CD14-positive monocyte (primary cell): ENCODE data around the gene CASR. TPM values are rescaled to one million over a fixed set of nuclear protein-coding genes. Genes with fewer than 3 reads are reported as not detected.

Experiments used
- DNase-seq, 3 donors: peaks; one replicate each; pipeline ENCODE4 v3.0.0-alpha.2; 2011 to 2022
- H2AFZ ChIP-seq: 2 replicates; pipeline ENCODE4 v1.6.0; 2012; ENCODE audit warnings: mild to moderate bottlenecking, low read depth, low read length, inconsistent platforms; ENCODE audit not compliant: insufficient read depth, poor library complexity, severe bottlenecking
- H3K27ac ChIP-seq, 2 donors: 1 replicate in 1 of 2; 2 replicates in 1 of 2; pipeline ENCODE4 v1.5.1; 2012 to 2013; ENCODE audit warnings: low read length in 2 of 2, control low read depth in 1 of 2, inconsistent platforms in 1 of 2, low read depth in 1 of 2, mild to moderate bottlenecking in 1 of 2
- H3K27me3 ChIP-seq, 2 donors: one replicate each; pipeline versions ENCODE4 v1.6.0 to v1.6.1; 2011 to 2013; ENCODE audit warnings: low read length in 2 of 2; ENCODE audit not compliant: control insufficient read depth in 2 of 2, insufficient read depth in 2 of 2
- H3K36me3 ChIP-seq, 2 donors: replicated peaks in 1 of 2; 1 replicate in 1 of 2; 2 replicates in 1 of 2; pipeline versions ENCODE4 v1.5.1 to v1.6.1; 2012 to 2013; ENCODE audit warnings: low read length in 2 of 2, control low read depth in 1 of 2, inconsistent platforms in 1 of 2, mild to moderate bottlenecking in 1 of 2; ENCODE audit not compliant: insufficient read depth in 2 of 2, control insufficient read depth in 1 of 2
- H3K4me1 ChIP-seq, 2 donors: 1 replicate in 1 of 2; 2 replicates in 1 of 2; pipeline versions ENCODE4 v1.5.1 to v1.6.1; 2012 to 2013; ENCODE audit warnings: low read length in 2 of 2, control low read depth in 1 of 2, inconsistent platforms in 1 of 2, mild to moderate bottlenecking in 1 of 2, moderate library complexity in 1 of 2; ENCODE audit not compliant: insufficient read depth in 2 of 2, control insufficient read depth in 1 of 2
- H3K4me2 ChIP-seq: replicated peaks from 2 replicates; pipeline ENCODE3; 2012; ENCODE audit warnings: low read length, moderate library complexity, mild to moderate bottlenecking; ENCODE audit not compliant: poor library complexity, severe bottlenecking; ENCODE audit errors: extremely low read depth
- H3K4me3 ChIP-seq, 3 experiments: fragments of 200-600 bp in 1 of 3; sonication (generic) in 1 of 3; replicated peaks in 1 of 3; 1 replicate in 2 of 3; 2 replicates in 1 of 3; pipeline ENCODE4 v1.5.1; 2011 to 2013; ENCODE audit warnings: low read length in 3 of 3, mild to moderate bottlenecking in 3 of 3, control low read depth in 2 of 3, low read depth in 2 of 3, inconsistent platforms in 1 of 3, moderate library complexity in 1 of 3
- H3K79me2 ChIP-seq: 2 replicates; pipeline ENCODE4 v1.6.0; 2012; ENCODE audit warnings: mild to moderate bottlenecking, control low read depth, inconsistent platforms, low read length, moderate library complexity; ENCODE audit not compliant: insufficient read depth
- H3K9ac ChIP-seq: 2 replicates; pipeline ENCODE4 v1.6.0; 2017; ENCODE audit warnings: low read length, mild to moderate bottlenecking; ENCODE audit not compliant: insufficient read depth, poor library complexity, severe bottlenecking
- H3K9me3 ChIP-seq, 2 donors: replicated peaks in 1 of 2; 1 replicate in 1 of 2; 2 replicates in 1 of 2; pipeline versions ENCODE4 v1.5.1 to v1.6.1; 2012 to 2013; ENCODE audit warnings: low read length in 2 of 2, control low read depth in 1 of 2; ENCODE audit not compliant: control insufficient read depth in 1 of 2, insufficient read depth in 1 of 2
- H4K20me1 ChIP-seq: 2 replicates; pipeline ENCODE4 v1.6.0; 2012; ENCODE audit warnings: mild to moderate bottlenecking, low read length, control low read depth, moderate library complexity; ENCODE audit not compliant: insufficient read depth
- H3K27ac Mint-ChIP-seq, 7 donors: one replicate each; pipeline ENCODE4 v1.8.0; 2020; ENCODE audit warnings: mild to moderate bottlenecking in 7 of 7, mixed read lengths in 7 of 7, moderate library complexity in 6 of 7, inconsistent platforms in 2 of 7
- H3K27me3 Mint-ChIP-seq, 3 donors: one replicate each; pipeline ENCODE4 v1.8.0; 2021 to 2022; ENCODE audit warnings: low read depth in 3 of 3, mild to moderate bottlenecking in 3 of 3, mixed read lengths in 3 of 3, moderate library complexity in 3 of 3, inconsistent platforms in 1 of 3
- H3K36me3 Mint-ChIP-seq, 2 donors: one replicate each; pipeline ENCODE4 v1.8.0; 2020; ENCODE audit warnings: mixed read lengths in 2 of 2, inconsistent platforms in 1 of 2, mild to moderate bottlenecking in 1 of 2
- H3K4me1 Mint-ChIP-seq: one replicate; pipeline ENCODE4 v1.8.0; 2020; ENCODE audit warnings: mild to moderate bottlenecking, mixed read lengths
- H3K4me3 Mint-ChIP-seq, 2 donors: one replicate each; pipeline ENCODE4 v1.8.0; 2020; ENCODE audit warnings: mild to moderate bottlenecking in 2 of 2, mixed read lengths in 2 of 2, moderate library complexity in 1 of 2
- H3K9me3 Mint-ChIP-seq, 7 donors: one replicate each; pipeline ENCODE4 v1.8.0; 2020 to 2022; ENCODE audit warnings: mixed read lengths in 7 of 7, mild to moderate bottlenecking in 6 of 7, moderate library complexity in 6 of 7, inconsistent platforms in 2 of 7
- WGBS: methylation state at CpG from one replicate; pipeline ENCODE4 v1.1.5; 2013; ENCODE audit warnings: missing lambda C conversion rate; ENCODE audit not compliant: insufficient coverage; 5-methylcytosine and 5-hydroxymethylcytosine counted together
- intact Hi-C, 2 donors: fragments of 100-400 bp; cut with micrococcal nuclease; formaldehyde crosslinking; loops; one replicate each; pipeline versions ENCODE4 v1.15.0 to v1.15.1; 2023
- polyA plus RNA-seq, 3 donors: library from polyadenylated mRNA; depleted of rRNA in 1 of 3; unstranded in 2 of 3; stranded (reverse) in 1 of 3; fragments of 300-500 nt in 2 of 3; fragments of >200 nt in 1 of 3; fragmentation: Illumina TruSeq in 2 of 3; gene quantifications; 1 replicate in 2 of 3; 2 replicates in 1 of 3; pipeline ENCODE4 v1.2.3, GENCODE V29; 2012 to 2021
- TF ChIP-seq, protein P1 (sequence below): fragments of 200-600 bp; IDR thresholded peaks from one replicate; pipeline ENCODE4 v1.8.0; 2022; ENCODE audit warnings: antibody characterized with exemption, mild to moderate bottlenecking

The CASR gene
- polyA plus RNA-seq, 3 donors = 0.01 TPM; not detected in 2

GRCh38 chr3:122214711-122215110 is 31.2 kb downstream of the CASR start:
- Histone ChIP-seq H3K4me3 (no peak overlapping the region), H3K4me2 (no peak overlapping the region), H2AFZ (no peak overlapping the region), H3K79me2 (no peaks in the 10 kb centered on the region), H3K27me3 (no peaks in the 10 kb centered on the region), H3K36me3 (no peaks in the 10 kb centered on the region), H4K20me1 (no peaks in the 10 kb centered on the region), H3K27ac (no peak overlapping the region), H3K9me3 (no peaks in the 10 kb centered on the region), H3K9ac (no peak overlapping the region), H3K4me1 (no peaks in the 10 kb centered on the region)
- Mint-ChIP-seq H3K4me1 (peaks cover 2% of the 10 kb centered on the region), H3K9me3 (no peaks in the 10 kb centered on the region), H3K27ac (no peak overlapping the region), H3K4me3 (no peak overlapping the region), H3K27me3 (peaks cover 0 to 1% (median 0%) of the 10 kb centered on the region in 3 donors), H3K36me3 (no peaks in the 10 kb centered on the region)
- intact Hi-C loops = no loop called here
- 98% methylated on average over 4 of the region's 4 CpGs for WGBS
- no peak for DNase-seq
- TF ChIP-seq, protein P1, sequence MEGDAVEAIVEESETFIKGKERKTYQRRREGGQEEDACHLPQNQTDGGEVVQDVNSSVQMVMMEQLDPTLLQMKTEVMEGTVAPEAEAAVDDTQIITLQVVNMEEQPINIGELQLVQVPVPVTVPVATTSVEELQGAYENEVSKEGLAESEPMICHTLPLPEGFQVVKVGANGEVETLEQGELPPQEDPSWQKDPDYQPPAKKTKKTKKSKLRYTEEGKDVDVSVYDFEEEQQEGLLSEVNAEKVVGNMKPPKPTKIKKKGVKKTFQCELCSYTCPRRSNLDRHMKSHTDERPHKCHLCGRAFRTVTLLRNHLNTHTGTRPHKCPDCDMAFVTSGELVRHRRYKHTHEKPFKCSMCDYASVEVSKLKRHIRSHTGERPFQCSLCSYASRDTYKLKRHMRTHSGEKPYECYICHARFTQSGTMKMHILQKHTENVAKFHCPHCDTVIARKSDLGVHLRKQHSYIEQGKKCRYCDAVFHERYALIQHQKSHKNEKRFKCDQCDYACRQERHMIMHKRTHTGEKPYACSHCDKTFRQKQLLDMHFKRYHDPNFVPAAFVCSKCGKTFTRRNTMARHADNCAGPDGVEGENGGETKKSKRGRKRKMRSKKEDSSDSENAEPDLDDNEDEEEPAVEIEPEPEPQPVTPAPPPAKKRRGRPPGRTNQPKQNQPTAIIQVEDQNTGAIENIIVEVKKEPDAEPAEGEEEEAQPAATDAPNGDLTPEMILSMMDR = no peak

DNA sequence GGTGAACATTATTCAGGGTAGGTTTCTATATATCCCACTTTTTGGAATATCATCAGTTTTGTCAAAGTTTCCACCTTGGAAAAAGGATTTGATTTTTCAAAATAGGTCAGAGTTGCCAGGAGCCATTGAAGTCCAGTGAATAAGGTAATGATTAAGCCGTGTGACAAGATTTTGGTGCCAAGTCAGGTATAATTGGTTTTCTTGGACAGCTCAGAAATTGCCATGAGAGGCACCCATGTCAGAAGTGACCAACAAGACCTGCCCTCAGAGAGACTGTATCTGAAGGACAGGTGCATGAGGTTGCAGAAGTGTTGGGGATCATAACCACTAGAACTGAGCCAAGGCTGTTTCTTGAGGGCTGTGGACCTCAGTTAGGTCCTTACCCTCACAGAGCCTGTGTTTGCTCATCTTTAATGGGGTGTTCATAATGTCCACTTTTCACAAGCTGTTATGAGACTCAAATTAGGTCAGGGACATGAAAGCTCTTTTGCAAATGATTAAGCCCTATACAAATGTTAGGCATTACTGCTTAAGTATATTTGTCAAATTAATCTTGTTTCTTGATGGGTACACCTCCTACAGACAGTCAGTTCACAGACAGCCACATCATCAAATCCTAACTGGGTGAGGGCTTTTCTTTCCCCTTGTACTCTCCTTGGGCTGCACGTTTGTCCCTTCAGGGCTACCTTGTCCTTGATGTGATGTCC is 32.3 kb downstream of the CASR start:
- peaks cover 0 to 1% (median 0%) of the 10 kb centered on the region in 3 donors for H3K27me3 Mint-ChIP-seq
- H3K27ac Mint-ChIP-seq = no peak overlapping the region

More for the DNA sequence above, 32.3 kb downstream of the CASR start:
- TF ChIP-seq, protein P1 = no peak
- no peaks in the 10 kb centered on the region for H3K36me3 ChIP-seq
- H3K79me2 ChIP-seq = no peaks in the 10 kb centered on the region
- Mint-ChIP-seq H3K4me3 (no peak overlapping the region), H3K9me3 (no peaks in the 10 kb centered on the region), H3K36me3 (no peaks in the 10 kb centered on the region), H3K4me1 (peaks cover 2% of the 10 kb centered on the region)
- H3K4me2 ChIP-seq = no peak overlapping the region
- no peaks in the 10 kb centered on the region for H3K4me1 ChIP-seq
- no peaks in the 10 kb centered on the region for H4K20me1 ChIP-seq
- WGBS = 93% methylated on average over 1 of the region's 2 CpGs
- DNase-seq = no peak
- no peak overlapping the region for H3K27ac ChIP-seq
- no peak overlapping the region for H2AFZ ChIP-seq
- H3K27me3 ChIP-seq = no peaks in the 10 kb centered on the region
- H3K9ac ChIP-seq = no peak overlapping the region
- H3K9me3 ChIP-seq = no peaks in the 10 kb centered on the region
- intact Hi-C loops = no loop called here
- H3K4me3 ChIP-seq = no peak overlapping the region
